ENCODE measurements around the gene MID2. TPM values are rescaled to one million over a fixed set of nuclear protein-coding genes. Genes with fewer than 3 reads are reported as not detected.

The MID2 gene
- total and polyA plus RNA-seq, 12 donors = 3.5 to 55.4 (median 33.3) TPM

Small RNAs within 50 kb of the gene (small RNA-seq; reads per million reads assigned to genes)
- gene RF00019 = 0 reads per million in 2 donors

Other genes with a start within 250 kb of the MID2 start
- 10 to 100 TPM in 8 of 9 donors, 1 to 10 TPM in 1; 9.9 to 55.1 (median 36.4) TPM for gene PRPS1, start 197.4 kb upstream of the MID2 start, total RNA-seq
- gene PRPS1, start 197.4 kb upstream of the MID2 start, polyA plus RNA-seq = 10 to 100 TPM in 1 of 3 donors, 1 to 10 TPM in 2; 8.9 to 78.3 (median 9.4) TPM
- 100 to 1,000 TPM; 191 to 474 (median 350) TPM for gene TSC22D3, start 50.1 kb upstream of the MID2 start, total RNA-seq
- 100 to 1,000 TPM; 132 to 226 (median 146) TPM for gene TSC22D3, start 50.1 kb upstream of the MID2 start, polyA plus RNA-seq
- gene NCBP2L, start 48.1 kb upstream of the MID2 start, total RNA-seq = 1 to 10 TPM in 7 of 9 donors, under 1 TPM in 2; 0.26 to 3.5 (median 1.3) TPM
- 1 to 10 TPM in 1 of 3 donors, under 1 TPM in 2; 0.40 to 2.3 (median 0.91) TPM for gene NCBP2L, start 48.1 kb upstream of the MID2 start, polyA plus RNA-seq
- gene TEX13B, start 156.5 kb downstream of the MID2 start, total RNA-seq = not detected
- not detected for gene TEX13B, start 156.5 kb downstream of the MID2 start, polyA plus RNA-seq
- gene VSIG1, start 219.2 kb downstream of the MID2 start, total RNA-seq = under 1 TPM in 5 of 9 donors, not detected in 4; 0.11 to 0.30 (median 0.17) TPM
- under 1 TPM; 0.08 to 0.30 (median 0.20) TPM for gene VSIG1, start 219.2 kb downstream of the MID2 start, polyA plus RNA-seq

Data from adrenal gland (tissue), 12 donors.